Vagina (tissue), 2 donors: ENCODE measurements around the gene MTNR1A. TPM values are rescaled to one million over a fixed set of nuclear protein-coding genes. Genes with fewer than 3 reads are reported as not detected.

Source experiments
- DNase-seq, 2 donors: peaks; one replicate each; pipeline ENCODE4 v3.0.0-alpha.2; 2017; ENCODE audit errors: extremely low spot score in 2 of 2
- H3K27ac ChIP-seq: fragments of 200-600 bp; sonication (generic); one replicate; pipeline ENCODE4 v1.5.1; 2019
- H3K27me3 ChIP-seq: fragments of 200-600 bp; sonication (generic); one replicate; pipeline ENCODE4 v1.5.1; 2019
- H3K36me3 ChIP-seq, 2 donors: fragments of 200-600 bp; sonication (generic); one replicate each; pipeline ENCODE4 v1.5.1; 2017 to 2019
- H3K4me1 ChIP-seq: fragments of 200-600 bp; sonication (generic); one replicate; pipeline ENCODE4 v1.5.1; 2019
- H3K4me3 ChIP-seq, 2 donors: fragments of 200-600 bp; sonication (generic); 1 replicate in 1 of 2; 2 replicates in 1 of 2; pipeline ENCODE4 v1.5.1; 2016 to 2019
- H3K9me3 ChIP-seq: fragments of 200-600 bp; sonication (generic); one replicate; pipeline ENCODE4 v1.5.1; 2019
- POLR2A ChIP-seq, 2 donors: fragments of 450-650 bp; IDR thresholded peaks; one replicate each; pipeline ENCODE4 v1.6.1; 2017; ENCODE audit warnings: antibody characterized with exemption in 2 of 2, mild to moderate bottlenecking in 2 of 2, moderate library complexity in 2 of 2
- POLR2AphosphoS5 ChIP-seq, 2 donors: sonication (generic); formaldehyde crosslinking; IDR thresholded peaks; one replicate each; pipeline ENCODE4 v1.9.0; 2017; ENCODE audit warnings: antibody characterized with exemption in 2 of 2, mild to moderate bottlenecking in 2 of 2, low read depth in 1 of 2; ENCODE audit not compliant: insufficient read depth in 1 of 2
- intact Hi-C: fragments of 100-400 bp; cut with DNase I; formaldehyde crosslinking; loops from one replicate; pipeline ENCODE4 v1.15.1; 2023
- total RNA-seq: library from RNA; depleted of rRNA; stranded (reverse); fragments of >200 nt; gene quantifications from one replicate; pipeline ENCODE4 v1.2.3, GENCODE V29; 2016
- TF ChIP-seq, protein P1 (sequence below), 3 experiments: fragments of 450-650 bp in 2 of 3; fragments of 200-600 bp in 1 of 3; sonication (generic) in 1 of 3; IDR thresholded peaks; one replicate each; pipeline ENCODE4 v1.5.1; 2017 to 2019; ENCODE audit warnings: antibody characterized with exemption in 3 of 3, mild to moderate bottlenecking in 2 of 3, moderate library complexity in 2 of 3

Gene MTNR1A
- total RNA-seq, 1 donor from 2014 or later = not detected

DNA sequence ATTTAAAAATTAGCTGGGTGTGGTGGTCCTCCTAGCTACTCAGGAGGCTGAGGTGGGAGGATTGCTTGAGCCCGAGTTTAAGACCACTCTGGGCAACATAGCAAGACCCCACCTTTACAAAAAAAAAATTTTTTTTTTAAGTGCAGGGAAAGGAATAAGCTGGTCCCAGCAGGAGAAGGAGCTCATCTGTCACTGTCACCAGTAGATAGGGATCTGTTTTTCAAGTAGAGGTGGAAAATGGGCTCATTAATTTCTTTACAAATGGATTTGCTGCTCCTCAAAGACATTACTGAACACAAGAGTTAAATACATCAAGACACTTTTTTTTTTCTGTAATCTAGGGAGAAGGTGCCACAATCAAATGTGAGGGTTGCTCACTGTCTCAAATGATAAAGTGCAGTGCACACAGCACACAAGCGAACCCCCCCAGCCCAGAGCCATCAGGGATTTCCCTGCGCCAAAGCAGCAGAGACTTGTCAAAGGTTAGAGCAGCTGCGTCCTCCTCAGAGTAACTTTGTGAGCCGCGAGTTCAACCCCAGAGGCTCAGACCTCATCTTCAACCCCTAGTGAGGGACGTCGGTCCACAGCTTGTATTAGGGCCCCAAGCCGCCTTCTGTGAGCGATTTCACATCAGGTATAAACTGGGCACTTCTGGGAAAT is 14.3 kb upstream of the MTNR1A start:
- no peak for DNase-seq
- H3K9me3 ChIP-seq = no peaks in the 10 kb centered on the region
- H3K4me1 ChIP-seq = peaks cover 13% of the 10 kb centered on the region
- intact Hi-C loops = no loop called here
- H3K4me3 ChIP-seq = peak overlapping the region; percentile 22 to 24
- no peaks in the 10 kb centered on the region for H3K27me3 ChIP-seq
- no peaks in the 10 kb centered on the region for H3K36me3 ChIP-seq
- TF ChIP-seq, protein P1, sequence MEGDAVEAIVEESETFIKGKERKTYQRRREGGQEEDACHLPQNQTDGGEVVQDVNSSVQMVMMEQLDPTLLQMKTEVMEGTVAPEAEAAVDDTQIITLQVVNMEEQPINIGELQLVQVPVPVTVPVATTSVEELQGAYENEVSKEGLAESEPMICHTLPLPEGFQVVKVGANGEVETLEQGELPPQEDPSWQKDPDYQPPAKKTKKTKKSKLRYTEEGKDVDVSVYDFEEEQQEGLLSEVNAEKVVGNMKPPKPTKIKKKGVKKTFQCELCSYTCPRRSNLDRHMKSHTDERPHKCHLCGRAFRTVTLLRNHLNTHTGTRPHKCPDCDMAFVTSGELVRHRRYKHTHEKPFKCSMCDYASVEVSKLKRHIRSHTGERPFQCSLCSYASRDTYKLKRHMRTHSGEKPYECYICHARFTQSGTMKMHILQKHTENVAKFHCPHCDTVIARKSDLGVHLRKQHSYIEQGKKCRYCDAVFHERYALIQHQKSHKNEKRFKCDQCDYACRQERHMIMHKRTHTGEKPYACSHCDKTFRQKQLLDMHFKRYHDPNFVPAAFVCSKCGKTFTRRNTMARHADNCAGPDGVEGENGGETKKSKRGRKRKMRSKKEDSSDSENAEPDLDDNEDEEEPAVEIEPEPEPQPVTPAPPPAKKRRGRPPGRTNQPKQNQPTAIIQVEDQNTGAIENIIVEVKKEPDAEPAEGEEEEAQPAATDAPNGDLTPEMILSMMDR (IDR thresholded peaks at IDR 0.05) = no peak
- TF ChIP-seq POLR2AphosphoS5 (IDR thresholded peaks at IDR 0.05; ENCODE audit: insufficient read depth in 1 of 2, low read depth in 1 of 2) (no peak), POLR2A (IDR thresholded peaks at IDR 0.05) (no peak)
- H3K27ac ChIP-seq = no peak overlapping the region

DNA sequence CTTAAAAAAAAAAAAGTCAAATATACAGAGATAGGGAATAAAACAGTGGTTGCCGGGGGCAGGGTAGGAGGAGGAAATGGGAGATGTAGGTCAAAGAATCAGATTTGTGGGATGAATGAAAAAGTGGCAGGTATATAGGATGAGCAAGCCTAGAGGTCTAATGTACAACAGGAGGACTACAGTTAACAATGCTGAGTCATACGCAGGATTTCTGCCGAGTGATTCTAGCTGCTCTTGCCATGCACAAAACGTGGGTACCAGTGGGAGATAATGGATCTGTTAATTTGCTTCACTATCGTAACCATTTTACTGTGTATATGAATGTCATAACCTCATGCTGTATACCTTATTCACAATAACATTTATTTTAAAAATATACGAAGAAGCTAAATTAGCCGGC is 10.7 kb upstream of the MTNR1A start:
- H3K4me3 ChIP-seq = no peak overlapping the region
- no peak overlapping the region for H3K27ac ChIP-seq
- intact Hi-C loops = no loop called here
- TF ChIP-seq POLR2AphosphoS5 (IDR thresholded peaks at IDR 0.05; ENCODE audit: insufficient read depth in 1 of 2, low read depth in 1 of 2) (no peak), POLR2A (IDR thresholded peaks at IDR 0.05) (no peak)
- TF ChIP-seq, protein P1 (IDR thresholded peaks at IDR 0.05) = no peak
- no peaks in the 10 kb centered on the region for H3K36me3 ChIP-seq
- peaks cover 13% of the 10 kb centered on the region for H3K4me1 ChIP-seq
- no peaks in the 10 kb centered on the region for H3K27me3 ChIP-seq
- DNase-seq = no peak
- H3K9me3 ChIP-seq = no peaks in the 10 kb centered on the region

DNA sequence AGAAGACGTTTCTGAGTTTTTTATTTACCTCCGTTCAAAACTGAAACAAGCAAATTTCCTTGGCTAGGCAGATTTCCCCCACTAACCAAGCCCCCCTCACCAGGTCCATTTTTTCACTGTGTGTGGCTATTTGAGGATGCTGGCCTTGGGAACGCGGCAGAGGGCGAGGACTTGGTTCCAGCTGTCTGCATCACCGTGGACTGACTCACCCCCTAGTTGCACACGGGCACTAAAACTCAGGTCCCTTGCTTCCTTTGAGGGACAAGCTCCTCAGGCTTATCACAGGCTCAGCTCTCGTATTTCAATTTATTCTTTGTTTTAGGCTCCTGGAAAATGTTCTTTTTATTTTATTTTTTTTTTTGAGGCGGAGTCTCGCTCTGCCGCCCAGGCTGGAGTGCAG is 8.4 kb upstream of the MTNR1A start:
- no peaks in the 10 kb centered on the region for H3K9me3 ChIP-seq
- H3K36me3 ChIP-seq = no peaks in the 10 kb centered on the region
- H3K4me1 ChIP-seq = no peaks in the 10 kb centered on the region
- H3K27me3 ChIP-seq = no peaks in the 10 kb centered on the region
- H3K4me3 ChIP-seq = no peak overlapping the region
- no peak overlapping the region for H3K27ac ChIP-seq
- intact Hi-C loops = no loop called here
- TF ChIP-seq POLR2A (IDR thresholded peaks at IDR 0.05) (no peak), POLR2AphosphoS5 (IDR thresholded peaks at IDR 0.05; ENCODE audit: insufficient read depth in 1 of 2, low read depth in 1 of 2) (no peak)
- no peak for DNase-seq

- DNase-seq = no peak
- H3K36me3 ChIP-seq = no peaks in the 10 kb centered on the region
- H3K4me3 ChIP-seq = no peak overlapping the region
- TF ChIP-seq, protein P1 (IDR thresholded peaks at IDR 0.05) = no peak
- TF ChIP-seq POLR2AphosphoS5 (IDR thresholded peaks at IDR 0.05; ENCODE audit: insufficient read depth in 1 of 2, low read depth in 1 of 2) (no peak), POLR2A (IDR thresholded peaks at IDR 0.05) (no peak)
- H3K27ac ChIP-seq = no peak overlapping the region
- H3K9me3 ChIP-seq = no peaks in the 10 kb centered on the region
- intact Hi-C loops = no loop called here
- H3K4me1 ChIP-seq = no peaks in the 10 kb centered on the region
- no peaks in the 10 kb centered on the region for H3K27me3 ChIP-seq
Observed at GRCh38 chr4:186561748-186562147, 6.4 kb upstream of the MTNR1A start.

GRCh38 chr4:186560647-186561046 is 5.3 kb upstream of the MTNR1A start:
- intact Hi-C loops = no loop called here
- Histone ChIP-seq H3K9me3 (no peaks in the 10 kb centered on the region), H3K4me3 (no peak overlapping the region), H3K27me3 (no peaks in the 10 kb centered on the region), H3K27ac (no peak overlapping the region), H3K36me3 (no peaks in the 10 kb centered on the region), H3K4me1 (no peaks in the 10 kb centered on the region)
- no peak for TF ChIP-seq POLR2A (IDR thresholded peaks at IDR 0.05)
- DNase-seq = no peak

- no peak overlapping the region for H3K27ac ChIP-seq
- DNase-seq = no peak
- TF ChIP-seq POLR2A (IDR thresholded peaks at IDR 0.05) (no peak), POLR2AphosphoS5 (IDR thresholded peaks at IDR 0.05; ENCODE audit: insufficient read depth in 1 of 2, low read depth in 1 of 2) (no peak)
- TF ChIP-seq, protein P1 (IDR thresholded peaks at IDR 0.05) = no peak
- H3K4me3 ChIP-seq = no peak overlapping the region
- peaks cover 5% of the 10 kb centered on the region for H3K4me1 ChIP-seq
- no peaks in the 10 kb centered on the region for H3K27me3 ChIP-seq
- no peaks in the 10 kb centered on the region for H3K9me3 ChIP-seq
- intact Hi-C loops = no loop called here
- no peaks in the 10 kb centered on the region for H3K36me3 ChIP-seq
Observed at GRCh38 chr4:186557486-186557885, 2.1 kb upstream of the MTNR1A start.
